HG03066 (cell line): ENCODE data around the gene LTB4R.
"Not testable (repeated sequence)": the region's sequence is repeated elsewhere in the genome, so short reads cannot be mapped to it uniquely, and the experiment has no call there.

Experiments
- ATAC-seq: cut with Tn5 transposase; IDR thresholded peaks from one replicate; pipeline ENCODE4 v1.9.1; 2021; ENCODE audit warnings: low read depth; ENCODE audit not compliant: unreplicated experiment

LTB4R gene

DNA sequence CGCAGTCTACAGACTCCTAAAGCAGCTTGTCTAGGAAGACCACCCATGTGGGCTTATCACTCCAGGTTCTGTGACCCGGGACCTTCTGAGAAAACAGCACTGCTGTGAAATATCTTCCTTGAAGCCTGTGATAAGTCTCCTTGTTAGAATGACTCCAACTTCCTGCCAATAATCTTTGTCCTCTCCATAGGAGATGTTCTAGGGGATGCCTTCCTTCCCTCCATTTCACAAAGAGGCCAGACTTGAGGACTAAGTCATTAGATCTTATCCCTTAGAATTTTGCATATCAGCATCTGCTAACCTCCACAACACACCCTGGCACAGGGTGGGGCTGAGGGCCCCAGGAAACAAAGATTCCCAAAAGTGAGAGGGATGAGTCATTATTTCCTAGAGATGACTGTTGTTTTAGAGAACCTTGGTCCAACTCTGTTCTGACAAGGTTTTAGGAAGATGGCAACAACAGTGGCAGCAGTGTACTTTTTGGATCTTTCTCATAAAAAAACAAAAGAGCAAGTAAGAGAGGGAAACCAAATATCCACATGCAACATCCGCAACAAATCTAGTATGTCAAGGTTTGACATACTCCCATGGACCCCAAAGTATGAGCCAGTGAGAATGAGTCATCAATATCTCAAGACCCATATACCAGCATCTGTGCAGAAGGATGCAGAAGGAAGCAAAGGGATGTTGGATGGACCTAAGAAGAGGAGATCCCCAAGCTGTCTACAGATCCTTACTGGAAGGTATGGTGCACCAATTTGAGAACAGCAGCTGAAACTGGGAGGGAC, 6.0 kb downstream of the LTB4R start:
- ATAC-seq, result no peak

DNA sequence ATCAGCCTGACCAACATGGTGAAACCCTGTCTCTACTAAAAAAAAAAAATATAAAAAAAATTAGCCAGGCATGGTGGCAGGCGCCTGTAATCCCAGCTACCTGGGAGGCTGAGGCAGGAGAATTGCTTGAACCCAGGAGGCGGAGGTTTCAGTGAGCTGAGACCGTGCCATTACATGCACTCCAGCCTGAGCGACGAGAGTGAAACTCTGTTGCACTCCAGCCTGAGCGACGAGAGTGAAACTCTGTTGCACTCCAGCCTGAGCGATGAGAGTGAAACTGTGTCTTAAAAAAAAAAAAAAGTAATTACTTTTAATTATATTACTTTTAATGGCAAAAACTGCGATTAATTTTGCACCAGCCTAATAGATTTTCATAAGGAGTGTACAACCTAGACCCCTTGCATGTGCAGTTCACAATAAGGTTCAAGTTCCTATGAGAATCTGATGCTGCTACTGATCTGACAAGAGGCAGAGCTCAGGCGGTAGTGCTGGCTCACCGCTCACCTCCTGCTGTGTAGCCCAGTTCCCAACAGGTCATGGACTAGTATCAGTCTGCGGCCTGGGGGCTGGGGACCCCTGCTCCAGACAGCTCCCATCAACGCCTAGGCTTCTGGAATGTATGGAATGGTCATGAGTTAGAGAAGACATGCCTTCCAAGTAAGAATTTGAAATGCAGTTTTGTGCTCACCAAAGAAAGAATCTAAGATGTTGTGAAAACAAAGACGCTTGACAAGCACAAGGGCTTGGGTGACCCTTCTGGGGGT, 10.1 kb downstream of the LTB4R start:
- no peak for ATAC-seq

DNA sequence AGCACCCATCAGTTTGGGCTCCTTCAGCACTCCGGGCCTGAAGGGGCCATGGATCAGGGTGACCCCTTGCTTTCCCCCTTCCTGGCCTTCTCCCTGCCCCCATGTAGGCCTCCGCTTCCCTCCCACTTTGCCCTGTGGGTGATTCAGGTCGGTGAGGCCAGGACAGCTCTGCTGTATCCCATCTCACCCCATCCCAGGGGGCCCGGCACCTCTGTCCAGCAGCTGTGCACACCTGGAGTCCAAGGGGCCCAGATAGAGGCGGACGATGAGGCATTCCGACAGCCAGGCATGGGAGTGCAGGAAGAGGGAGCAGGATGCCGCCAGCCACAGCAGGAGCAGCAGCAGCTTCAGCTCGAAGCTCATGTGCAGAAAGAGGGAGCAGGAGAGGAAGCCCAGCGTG, 11.4 kb downstream of the LTB4R start:
- no peak for ATAC-seq

DNA sequence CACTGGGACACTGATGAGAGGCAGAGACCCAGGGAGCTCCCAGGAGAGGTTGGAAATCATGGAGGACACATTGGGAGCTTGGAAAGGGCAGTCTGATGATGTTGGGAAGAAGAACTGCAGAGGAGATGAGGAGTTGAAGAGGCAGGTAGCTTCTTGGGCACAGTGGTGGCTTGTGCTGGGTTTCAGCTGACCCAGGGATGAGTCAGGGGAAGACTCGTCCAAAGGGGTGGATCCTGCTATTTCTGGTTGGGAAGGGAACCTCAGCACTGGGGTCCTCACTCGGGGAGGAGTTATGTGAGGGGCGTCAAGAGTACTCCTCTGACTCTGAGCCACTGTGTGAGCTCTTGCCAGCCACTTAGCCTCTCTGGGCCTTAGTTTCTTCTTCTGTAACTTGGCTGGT, 12.0 kb downstream of the LTB4R start:
- ATAC-seq, result no peak

DNA sequence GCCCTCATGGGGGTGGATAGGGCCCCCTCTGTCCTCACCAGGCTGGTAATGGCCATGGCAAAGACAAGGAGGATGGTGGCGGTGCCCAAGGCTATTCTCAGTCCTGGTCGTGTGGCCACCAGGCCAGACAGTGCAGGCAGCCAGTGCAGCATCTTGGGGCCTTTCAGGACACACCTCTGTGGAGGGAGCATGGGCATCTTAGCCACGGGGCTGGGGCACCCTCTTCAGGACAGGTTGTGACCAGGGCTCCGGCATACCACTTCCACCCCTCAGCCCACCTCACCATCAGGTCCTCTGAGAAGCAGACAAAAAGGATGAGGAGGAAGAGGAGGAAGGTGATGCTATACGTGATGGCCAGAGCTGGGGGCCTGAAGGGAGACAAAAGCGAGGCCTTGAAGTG, 12.7 kb downstream of the LTB4R start:
- no peak for ATAC-seq

DNA sequence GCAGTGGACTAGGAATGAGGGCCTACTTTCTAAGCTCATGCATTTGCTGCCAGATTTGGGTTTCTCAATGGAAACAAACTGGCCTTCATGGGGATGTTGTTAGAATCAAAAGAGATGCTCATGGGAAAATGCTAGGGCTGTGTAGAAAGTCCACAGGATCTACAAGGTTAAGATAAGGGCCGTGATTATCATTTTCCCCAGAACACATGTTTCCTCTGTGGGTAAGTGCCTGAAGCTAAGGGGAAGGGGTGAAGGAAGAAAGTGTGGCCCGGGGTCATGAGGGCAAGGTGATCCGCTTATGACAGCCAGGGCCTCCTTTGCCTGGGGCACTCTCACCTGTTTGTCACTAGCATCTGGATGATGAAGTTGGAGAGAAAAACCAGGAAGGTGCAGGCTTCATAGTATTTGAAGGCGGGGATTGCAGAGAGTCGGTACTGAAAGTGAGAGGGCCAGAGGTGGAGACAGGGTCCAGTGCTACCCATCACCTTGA, 13.8 kb downstream of the LTB4R start:
- no peak for ATAC-seq

DNA sequence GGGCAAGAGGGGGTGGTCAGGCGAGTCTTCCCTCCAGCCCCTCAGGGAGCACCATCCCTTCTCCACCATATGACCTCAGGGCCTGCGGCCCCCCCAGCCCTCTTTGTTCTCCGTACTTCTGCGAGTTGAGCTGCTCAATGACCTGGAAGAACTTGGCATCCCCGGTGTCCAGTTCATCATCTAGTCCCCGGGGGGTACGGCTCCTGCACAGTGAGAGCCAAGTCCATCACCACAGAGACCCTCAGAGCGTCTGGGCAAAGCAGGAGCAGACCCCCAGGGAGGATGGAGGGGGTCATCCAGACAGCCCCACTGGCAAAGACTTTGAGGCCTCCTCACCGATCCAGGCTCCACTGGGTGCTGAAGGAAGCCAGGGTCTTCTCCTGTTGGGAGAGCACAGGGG, 14.7 kb downstream of the LTB4R start:
- ATAC-seq, result no peak

DNA sequence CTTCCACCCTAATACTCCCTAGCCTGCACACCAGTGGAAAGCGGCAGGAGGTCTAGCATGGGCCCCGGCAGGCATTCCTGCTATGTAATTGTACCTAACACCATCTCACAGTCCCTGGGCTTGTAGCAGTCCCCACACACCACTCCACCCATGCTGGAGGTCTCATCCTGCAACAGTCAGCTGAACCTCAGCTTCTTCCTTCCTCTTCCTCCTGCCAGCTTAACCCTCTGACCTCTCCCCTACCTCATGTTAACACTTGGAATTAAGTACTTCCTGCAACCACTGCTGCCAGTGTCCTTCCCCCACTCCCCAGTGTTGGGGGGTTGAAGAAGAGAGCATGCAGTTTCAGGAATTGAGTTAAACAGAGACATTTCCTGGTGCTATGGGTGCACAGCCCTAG, 16.0 kb downstream of the LTB4R start:
- ATAC-seq, result no peak

DNA sequence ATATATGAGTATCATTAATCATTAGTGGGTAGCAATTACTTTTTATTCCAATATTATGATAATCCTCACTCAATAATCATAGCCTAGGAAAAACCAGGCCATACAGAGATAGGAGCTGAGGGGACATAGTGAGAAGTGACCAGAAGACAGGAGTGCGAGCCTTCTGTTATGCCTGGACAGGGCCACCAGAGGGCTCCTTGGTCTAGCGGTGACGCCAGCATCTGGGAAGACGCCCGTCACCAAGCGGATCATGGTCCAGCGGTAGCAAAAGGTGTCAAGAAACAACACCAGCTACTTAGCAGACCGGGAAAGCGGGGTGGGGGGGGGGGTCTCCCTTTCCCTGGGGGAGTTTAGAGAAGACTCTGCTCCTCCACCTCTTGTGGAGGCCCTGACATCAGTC, 16.6 kb downstream of the LTB4R start:
- ATAC-seq, result not testable (repeated sequence)

DNA sequence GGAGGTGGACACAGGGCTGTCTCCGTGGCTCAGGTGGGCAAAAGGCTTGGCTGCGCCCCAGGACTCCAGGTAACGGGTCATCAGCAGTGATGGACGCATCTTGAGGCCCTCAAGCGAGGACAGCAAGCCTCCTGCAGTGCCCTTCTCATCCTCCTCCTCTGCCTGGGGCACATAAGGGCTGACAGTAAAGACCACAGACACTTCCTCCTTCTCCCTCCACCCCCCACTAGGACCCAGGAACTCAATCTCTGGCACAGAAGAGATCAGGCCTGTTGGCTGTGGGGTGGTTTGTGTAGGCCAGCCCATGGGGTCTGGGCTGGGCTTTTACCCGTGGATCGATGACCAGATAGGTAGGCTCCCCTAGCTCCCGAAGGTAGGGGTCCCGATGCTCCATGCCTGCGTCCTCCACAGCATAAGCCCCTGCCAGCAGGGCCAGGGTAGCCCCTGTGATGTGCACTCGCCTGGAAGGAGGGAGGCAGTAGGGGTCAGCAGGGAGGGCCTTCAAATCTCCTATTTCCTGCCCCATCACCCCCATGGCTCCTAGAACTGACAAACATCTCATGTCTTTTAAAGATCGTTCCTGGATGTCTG, 17.9 kb downstream of the LTB4R start:
- no peak for ATAC-seq

DNA sequence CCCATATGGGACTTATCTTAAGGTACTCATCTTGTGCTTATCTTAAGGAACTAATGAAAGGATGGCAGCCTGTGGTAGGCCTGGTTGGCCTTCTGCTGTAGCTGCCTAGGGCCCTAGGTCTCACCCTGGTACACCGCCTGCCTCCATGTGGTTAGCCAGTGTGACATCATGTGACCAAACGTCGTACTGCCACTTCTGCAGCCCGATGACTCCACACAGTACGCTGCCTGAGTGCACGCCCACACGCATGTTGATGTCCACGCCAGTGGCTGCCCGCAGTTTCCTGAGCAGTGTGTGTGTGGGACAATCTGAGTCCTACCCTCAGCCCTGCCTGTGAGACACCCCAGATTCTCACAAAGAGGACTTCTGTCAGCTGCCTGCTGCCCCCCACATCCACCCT, 18.4 kb downstream of the LTB4R start:
- ATAC-seq, result no peak

DNA sequence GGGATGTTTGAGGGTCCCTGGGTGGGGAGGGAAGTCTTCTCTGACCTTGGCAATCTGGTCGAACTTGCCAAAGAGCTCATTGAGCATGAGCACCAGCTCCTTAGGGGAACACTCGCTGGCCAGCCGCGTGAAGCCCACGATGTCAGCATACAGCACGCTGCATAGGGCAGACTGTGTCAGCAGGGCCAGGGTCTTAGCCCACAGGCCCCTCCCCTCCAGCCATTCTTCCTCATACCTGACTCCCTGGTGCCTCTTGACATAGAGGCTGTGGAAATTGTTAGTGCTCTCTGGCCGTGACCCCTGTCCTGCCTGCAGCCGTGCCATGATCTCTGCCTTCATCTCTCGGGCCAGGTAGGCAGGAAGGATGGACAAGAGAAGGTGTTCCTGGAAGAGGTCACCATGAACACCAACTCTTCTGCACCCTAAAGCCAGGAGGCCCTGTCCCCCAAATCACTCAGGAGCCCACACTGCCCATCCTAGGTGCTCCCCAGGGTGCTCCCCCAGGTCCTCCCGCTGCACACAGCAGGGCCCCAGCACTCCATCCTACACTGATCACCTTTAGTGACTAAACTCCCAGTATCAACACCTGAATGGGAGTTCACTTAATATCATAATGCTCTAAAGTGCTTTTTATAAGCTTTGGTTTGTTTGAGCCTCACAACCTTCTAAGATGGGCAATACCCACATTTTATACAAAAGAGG, 19.8 kb downstream of the LTB4R start:
- ATAC-seq, result no peak

DNA sequence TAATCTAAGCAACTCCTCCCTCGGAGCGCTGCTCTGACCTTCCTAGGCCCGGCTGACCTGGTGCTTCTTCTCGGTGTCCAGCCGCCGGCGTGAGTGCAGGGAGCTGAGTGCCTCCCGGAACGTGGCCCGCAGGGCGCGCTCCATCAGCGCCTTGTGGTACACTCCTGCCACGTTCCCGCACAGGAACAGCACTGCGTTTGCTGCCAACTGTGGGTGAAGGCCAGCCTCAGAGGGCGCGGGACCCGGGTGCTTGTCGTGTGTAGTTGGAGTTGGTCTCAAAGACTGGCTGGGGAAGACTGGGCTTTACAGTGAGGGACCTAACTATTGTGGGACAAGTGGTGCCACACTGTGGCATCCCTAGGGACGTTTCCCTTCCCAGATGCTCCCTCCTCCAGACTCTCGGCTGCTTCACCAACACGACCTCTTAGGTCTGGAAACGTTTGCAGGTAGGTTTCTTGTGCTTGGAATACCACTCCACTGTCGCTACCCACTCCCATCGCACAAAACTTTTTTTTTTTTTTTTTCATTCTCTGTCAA, 20.5 kb downstream of the LTB4R start:
- no peak for ATAC-seq

DNA sequence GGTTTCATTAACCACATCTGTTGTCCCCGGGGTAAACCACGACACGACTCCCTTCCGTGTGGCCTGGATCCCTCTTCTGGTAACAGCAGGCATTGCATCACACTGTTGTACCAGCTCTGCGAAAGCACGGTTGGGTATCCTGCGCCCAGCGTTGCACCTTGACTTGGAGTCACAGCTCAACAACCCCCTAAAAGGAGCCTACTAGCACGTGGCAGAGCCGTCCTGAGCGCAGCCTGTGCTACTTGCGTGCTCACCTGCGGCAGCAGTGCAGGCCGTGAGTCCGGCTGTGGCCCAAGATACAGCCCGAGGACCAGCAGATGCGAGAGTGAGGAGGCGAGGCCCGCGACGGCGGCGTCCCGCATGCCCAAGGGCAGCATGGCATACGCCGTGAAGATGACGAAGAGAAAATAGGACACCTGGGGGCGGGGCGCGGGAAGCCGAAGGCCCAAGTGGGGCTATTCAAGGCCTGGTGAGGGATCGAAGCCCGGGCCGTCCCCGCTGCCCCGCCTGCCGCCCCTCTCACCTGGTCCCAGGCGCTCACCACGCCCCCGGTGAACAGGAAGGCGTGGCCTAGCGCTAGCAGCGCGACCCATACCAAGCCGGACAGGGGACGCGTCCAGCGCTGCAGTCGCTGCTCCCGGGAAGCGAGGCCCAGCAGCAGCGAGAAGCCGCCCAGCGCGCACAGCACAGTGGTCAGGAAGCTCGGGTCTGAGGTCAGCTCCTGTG, 21.1 kb downstream of the LTB4R start:
- peak; percentile 70 for ATAC-seq

DNA sequence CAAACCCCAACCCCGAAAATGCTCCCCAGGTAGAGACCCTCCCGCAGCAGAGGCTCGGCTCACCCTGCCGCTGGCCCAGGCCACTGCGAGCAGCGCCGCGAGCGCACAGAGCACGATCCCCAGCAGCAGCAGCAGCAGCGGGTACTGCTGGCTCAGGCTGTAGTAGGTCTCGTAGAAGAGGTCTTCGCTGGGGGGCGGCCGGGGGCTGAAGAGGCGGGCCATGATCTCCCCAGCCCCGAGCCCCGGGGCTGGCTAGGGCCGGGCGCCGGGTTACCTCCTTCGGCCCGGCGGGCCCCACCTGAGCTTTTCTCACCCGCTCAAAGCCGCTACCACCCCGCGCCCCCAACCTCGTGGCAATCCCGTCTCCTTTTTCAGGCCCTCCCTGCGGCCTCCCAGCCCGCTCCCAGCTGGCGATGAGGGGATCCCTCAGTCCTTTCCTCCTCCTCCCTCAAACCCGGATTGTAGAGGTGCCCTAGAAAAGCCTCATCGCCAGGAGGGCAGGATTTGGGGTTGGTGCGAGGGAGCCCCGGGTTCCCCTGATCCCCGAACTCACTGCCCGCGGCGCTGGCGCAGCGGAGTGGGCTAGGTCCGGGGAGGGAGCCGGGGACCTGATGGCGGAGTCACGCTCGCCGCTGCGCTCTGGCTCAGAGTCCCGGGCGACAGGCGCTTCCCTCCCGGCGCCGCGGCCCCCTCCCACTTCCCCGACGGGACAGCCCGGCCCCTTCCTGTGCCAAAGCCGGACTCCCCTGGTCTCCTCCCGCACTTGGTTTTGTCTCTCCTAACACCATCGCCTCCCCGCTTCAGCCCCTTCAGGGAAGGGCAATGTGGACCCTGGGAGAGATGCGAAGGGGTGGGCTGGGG, 23.4 kb downstream of the LTB4R start, which contains the start of gene ADCY4:
Gene ADCY4 (minus strand): TSS at position 641 of the 861 bp plus-strand sequence. CDS start 419 bp downstream, at position 222.
- ATAC-seq, result no peak

DNA sequence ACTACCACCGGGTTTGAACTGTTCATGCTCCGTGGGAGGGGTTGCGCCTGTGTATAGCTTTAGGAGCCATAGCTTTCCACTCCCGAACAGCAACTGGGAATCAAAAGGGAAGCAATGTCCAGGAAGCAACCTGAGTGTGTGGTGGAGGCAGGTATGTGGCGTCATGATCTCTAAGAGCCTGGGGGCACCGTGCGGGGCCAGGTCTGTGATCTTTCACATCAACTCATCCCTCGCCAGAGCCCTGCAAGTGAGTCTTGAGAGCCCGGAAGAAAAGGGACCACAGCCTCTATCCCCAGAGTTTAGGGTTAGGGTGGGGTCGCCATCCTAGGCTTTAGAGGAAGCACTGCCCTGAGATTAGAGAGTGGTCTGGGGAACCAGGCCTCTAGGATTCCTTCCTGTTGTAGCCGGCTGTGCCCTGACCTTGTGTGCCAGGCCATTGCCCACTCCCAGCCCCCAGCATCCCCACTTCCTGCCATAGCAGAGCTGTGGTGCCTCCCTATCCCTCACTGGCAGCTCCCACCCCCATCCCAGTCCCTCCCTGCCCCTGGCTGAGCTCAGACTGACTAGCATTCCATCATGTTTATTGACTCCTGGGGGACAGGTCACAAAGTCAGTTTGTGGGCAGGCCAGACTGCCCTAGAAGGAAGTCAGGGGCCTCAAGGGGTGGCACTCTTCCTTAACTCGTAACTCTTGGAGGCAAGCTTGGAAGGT, 24.3 kb downstream of the LTB4R start:
- no peak for ATAC-seq

DNA sequence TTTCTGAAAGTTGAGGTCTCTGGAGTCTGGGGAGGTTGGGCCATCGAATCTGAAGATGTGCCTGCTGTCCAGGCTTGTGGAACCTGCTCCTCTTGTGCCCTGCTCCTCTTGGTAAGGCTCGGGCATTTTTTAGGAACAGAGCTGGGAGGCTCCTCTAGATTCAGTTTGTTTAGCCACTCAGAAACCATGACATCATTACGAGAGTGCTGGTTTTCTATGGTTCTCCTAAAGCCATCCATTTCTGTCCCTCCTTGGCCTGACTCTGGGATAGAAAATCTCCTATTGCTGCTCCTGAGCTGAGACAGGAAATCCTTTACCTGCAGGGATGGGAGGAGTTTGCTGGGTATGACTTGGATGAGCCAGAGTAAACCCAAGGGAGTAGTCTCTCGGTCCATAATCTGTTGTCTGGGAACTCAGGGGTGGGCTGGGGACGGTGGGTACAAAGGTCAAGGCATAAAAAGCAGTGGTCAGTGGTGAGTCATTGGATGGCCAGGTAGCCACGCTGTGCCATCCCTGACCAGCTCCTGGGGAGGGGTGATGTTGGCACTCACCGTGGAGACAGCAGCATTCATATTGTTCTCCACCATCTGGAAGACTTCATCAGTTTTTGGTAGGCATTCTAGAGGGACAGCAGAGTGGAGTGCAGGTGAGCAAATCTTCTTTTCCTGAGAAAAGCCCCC, 26.0 kb downstream of the LTB4R start:
- ATAC-seq, result no peak

DNA sequence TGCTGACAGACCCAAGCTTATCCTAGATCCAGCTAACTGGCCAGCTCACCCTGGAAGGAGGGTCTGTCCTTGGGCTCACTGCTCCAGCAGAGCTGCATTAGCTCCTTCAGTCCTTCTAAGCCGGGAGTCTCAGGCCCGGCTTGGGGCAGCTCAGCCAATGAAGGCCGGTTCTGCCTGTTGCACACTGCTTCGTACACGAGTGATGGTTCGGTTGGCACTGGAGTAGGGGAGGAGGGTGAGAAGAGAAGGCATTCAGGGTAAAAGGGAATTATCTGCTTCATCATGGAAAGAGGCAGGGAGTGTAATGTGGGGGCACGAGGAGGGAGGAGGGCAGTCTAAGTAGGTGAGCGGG, 26.5 kb downstream of the LTB4R start:
- ATAC-seq, result no peak
